ENCODE results near the gene GOLGA6B.
"Not testable (repeated sequence)": the region's sequence is repeated elsewhere in the genome, so short reads cannot be mapped to it uniquely, and the experiment has no call there.

DNA sequence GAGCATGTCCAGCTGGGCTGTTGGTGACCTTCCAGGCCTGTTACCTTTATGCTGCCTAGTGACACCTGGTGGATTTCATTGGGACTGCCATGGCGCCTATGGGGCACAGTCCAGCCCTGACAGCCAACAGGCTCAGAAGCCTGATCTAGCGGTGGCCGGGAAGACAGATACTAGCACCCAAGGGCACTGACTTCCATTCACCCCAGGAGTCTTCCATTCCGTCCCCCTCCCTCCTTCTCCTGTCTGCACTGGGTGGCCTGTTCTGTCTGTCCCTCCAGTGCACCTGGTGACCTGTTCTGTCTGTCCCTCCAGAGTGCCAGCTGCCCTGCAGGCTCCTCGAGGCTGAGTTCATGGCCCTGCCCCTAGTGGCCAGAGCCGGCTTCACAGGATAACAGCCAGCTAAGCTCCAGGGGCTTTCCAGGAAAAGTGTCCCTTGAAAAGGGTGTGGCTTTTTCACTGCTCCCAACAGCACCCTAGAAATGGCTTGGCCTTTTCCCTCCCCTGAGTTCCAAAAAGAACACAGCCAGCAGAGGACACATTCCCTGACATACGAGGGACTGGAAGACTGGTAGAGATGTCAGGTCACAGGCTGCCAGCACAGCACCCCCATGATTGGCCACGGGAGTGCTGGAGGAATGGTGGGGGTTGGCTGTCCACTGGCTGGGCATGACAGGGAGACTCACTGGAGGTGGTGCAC, 16.3 kb downstream of the GOLGA6B start:
- not testable (repeated sequence) for TF ChIP-seq EZH2 (IDR thresholded peaks at IDR 0.05); POLR2AphosphoS5 (IDR thresholded peaks at IDR 0.05; ENCODE audit: borderline replicate concordance, low read depth, low read length)
